GM12874 (cell line): ENCODE data around the gene INSIG1.

Experiments
- TF ChIP-seq, protein P1 (sequence below): IDR thresholded peaks from 2 replicates; pipeline ENCODE4 v1.5.1; 2011; ENCODE audit warnings: low read depth, mild to moderate bottlenecking, control low read depth, low read length, moderate library complexity; ENCODE audit not compliant: insufficient read depth

Gene INSIG1

DNA sequence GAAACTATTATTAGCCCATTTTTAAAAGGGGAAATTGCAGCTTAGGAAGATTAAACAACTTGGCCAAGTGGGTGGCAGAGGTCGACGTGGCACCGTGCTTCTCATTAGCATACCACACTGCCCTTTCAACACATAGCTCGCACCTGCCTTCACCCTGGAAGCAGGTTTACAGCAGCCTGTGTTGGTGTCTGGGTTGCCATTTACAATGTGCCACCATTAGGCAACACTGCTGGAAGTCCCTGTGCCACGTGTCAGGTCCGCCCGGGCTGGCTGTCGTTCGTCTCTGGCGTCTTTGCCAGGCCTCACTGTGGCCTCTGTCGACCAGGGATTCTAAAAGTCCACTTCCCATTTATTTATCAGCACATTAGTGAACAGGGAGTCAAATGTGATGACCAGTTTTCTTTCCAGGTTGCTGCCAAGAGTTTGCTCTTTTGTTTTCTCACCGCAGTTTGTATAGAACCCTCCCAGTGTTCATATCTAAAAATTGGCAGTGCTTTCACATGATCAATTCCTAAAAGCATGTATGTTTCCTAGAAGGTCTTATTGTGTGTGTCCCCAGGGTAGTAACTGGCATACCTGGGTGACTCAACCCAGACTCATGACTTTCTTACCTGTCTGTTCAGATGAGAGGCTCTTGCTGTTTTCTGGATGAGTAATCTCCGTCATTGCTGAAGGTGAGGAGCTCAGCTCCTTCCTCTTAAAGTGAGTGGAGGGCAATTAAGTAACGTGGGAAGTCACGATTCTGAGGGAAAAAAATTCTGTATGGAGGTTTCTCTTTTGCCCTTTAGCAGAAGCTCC lies 9.2 kb downstream of the INSIG1 start:
- TF ChIP-seq, protein P1, sequence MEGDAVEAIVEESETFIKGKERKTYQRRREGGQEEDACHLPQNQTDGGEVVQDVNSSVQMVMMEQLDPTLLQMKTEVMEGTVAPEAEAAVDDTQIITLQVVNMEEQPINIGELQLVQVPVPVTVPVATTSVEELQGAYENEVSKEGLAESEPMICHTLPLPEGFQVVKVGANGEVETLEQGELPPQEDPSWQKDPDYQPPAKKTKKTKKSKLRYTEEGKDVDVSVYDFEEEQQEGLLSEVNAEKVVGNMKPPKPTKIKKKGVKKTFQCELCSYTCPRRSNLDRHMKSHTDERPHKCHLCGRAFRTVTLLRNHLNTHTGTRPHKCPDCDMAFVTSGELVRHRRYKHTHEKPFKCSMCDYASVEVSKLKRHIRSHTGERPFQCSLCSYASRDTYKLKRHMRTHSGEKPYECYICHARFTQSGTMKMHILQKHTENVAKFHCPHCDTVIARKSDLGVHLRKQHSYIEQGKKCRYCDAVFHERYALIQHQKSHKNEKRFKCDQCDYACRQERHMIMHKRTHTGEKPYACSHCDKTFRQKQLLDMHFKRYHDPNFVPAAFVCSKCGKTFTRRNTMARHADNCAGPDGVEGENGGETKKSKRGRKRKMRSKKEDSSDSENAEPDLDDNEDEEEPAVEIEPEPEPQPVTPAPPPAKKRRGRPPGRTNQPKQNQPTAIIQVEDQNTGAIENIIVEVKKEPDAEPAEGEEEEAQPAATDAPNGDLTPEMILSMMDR = no peak

DNA sequence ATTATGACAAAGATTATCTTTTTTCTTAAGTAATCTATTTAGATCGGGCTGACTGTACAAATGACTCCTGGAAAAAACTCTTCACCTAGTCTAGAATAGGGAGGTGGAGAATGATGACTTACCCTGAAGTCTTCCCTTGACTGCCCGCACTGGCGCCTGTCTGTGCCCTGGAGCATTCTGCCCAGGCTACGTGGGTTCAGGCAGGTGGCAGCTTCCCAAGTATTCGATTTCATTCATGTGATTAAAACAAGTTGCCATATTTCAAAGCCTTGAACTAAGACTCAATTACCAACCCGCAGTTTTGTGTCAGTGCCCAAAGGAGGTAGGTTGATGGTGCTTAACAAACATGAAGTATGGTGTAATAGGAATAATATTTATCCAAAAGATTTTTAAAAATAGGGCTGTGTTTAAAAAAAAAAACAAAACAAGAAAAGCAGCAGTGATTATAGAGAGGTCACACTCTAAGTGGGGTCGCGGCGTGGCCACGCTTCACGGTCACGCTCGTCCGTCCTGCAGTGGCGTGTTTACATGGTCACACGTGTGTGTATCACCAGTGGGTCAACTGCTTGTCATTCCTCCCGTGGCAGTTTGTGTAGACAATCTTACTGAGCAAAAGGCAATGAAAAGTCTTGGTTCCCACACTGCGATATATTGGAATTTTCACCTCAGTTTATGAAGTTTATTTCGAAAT lies 10.8 kb downstream of the INSIG1 start:
- TF ChIP-seq, protein P1 = no peak

DNA sequence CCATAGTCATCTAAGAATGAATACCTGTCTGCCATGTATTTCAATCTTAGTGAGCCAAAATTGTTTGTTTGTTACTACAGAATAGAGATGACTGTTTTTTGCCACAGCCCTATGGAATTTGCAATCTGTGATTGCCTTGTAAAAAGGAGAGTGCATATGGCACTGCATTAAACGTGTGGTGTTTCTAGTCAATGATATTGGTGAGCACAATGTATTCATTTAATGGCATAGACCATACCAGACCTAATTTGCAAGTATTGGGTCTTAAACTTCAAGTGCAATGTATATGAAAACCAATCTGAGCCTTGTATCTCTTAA lies 11.3 kb downstream of the INSIG1 start:
- TF ChIP-seq, protein P1 = no peak

DNA sequence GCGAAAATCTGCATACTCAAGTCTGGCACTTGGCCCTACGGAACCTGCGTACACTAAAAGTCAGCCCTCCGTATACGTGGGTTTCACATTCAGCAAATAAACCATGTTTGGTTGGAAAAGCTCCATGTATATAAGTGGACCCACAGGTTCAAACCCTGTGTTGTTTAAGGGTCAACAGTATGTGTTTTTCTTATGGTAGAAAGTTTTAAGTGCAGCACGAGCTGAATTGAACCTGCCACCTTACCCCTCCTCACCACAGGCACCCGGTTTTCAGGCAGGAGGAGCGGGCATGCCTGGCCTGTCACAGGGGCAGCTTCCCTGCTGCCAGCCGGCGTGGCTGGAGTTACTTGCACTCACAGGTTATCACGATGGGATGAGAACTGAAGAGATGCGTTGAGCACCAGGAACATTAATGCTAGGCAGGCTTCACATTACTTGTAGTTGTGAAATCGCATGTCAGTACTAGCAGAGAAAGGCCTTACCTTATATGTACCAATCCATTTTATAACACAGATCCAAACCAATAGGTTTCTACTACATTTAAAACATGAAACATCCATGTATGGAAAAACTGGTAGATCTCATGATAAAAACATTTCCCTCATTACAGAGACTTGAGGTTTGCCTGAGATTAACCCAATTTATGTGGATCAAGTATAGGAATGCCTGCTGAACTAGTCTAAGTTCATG lies 12.9 kb downstream of the INSIG1 start:
- TF ChIP-seq, protein P1 = no peak

DNA sequence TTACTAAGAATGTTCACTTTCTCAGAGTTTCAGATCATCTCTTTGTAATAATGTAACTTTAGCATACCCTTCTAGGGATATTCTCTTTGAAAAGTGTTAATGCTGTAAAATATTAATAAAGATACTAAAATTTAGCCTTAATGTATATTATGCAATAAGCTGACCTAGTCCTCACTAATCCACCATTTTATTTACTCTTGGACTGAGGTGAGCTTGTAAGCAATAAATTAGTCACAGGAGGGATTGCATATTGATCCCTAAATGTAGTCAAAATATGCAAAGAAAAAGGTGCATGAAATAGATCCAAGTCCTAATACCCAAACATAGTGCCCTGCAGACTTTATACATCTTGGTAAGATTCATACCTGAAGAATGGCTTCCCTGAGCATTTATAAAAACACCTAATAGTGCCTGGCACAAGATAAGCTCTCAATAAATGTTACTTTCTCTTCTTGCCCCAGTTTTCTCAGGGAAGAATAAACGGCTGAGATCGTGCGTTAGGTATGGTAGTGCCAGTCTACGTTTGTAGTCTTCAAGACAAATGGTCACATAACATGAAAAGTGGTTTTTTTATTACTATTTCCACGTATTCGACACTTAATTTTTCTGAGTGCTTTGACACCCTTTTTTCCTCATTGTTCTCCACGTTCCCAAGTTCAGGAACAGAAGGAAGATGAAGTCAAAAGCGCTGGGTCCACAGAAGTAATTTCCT lies 14.3 kb downstream of the INSIG1 start:
- TF ChIP-seq, protein P1 = no peak

DNA sequence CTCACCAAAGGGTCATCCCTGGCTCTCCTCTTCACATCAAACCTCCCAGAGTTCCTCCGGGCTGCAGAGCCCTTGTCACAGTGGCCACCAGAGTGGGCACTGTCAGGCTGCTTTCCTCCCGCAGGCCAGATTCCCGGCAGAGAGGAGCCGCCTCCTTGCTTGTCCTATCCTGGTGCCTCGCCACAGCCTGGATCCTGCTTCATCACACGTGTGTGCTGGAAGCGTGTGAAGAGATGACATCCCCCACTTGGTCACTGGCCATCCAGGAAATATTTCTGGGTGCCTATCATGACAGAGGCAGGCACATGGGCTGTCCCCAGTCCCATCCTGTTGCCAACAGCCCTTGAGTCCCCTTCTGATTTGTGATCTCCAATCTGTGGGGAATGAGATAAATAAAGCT lies 15.0 kb downstream of the INSIG1 start:
- TF ChIP-seq, protein P1 = no peak

DNA sequence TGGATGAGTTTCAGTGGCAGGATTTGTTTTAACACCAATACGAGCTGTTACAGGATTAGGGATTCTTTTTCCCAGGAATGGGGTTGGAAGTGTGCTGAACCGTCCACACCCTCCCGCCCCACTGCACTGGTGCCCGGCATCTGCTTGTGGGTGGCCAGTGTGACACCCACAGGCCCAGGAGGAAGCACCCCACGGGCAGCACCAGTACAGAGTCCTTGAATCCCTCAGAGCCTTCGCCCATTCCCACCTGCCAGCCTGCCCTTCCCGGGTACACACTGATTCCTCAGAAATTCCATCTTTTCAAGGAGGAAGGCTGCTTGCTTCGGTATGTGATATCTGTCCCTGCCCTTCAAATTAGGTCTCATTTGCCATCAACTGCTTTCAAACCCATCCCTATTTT lies 15.4 kb downstream of the INSIG1 start:
- TF ChIP-seq, protein P1 = no peak
